Stimulated activated CD8-positive, alpha-beta memory T cell treated with anti-CD3 and anti-CD28 coated beads, Interleukin-15, amount 100 ng/mL, for 4 hours (primary cell): ENCODE measurements around the gene ROGDI.

Experiments
- DNase-seq, 2 donors: peaks; one replicate each; pipeline ENCODE4 v3.0.0-alpha.2; 2020; ENCODE audit warnings: low read depth in 2 of 2

Gene ROGDI

DNA sequence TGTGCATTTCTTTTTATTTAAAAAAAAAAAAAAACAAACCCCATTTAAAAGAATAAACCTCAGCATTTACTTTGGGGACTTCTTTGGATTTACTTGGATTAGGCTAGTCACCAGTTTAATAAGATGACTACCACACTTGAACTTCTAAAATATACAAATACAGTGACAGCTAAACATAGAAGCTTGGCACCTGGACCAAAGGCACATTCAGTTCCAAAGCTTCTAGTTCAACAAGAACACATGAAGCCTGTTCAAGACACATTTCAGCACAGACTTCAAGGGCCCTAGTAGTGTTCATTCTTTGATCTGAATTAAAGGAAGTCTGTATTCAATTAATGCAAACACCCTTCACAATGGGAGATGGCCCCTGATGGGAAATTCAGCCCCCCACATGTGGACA lies 11.6 kb upstream of the ROGDI start:
- DNase-seq, result no peak

DNA sequence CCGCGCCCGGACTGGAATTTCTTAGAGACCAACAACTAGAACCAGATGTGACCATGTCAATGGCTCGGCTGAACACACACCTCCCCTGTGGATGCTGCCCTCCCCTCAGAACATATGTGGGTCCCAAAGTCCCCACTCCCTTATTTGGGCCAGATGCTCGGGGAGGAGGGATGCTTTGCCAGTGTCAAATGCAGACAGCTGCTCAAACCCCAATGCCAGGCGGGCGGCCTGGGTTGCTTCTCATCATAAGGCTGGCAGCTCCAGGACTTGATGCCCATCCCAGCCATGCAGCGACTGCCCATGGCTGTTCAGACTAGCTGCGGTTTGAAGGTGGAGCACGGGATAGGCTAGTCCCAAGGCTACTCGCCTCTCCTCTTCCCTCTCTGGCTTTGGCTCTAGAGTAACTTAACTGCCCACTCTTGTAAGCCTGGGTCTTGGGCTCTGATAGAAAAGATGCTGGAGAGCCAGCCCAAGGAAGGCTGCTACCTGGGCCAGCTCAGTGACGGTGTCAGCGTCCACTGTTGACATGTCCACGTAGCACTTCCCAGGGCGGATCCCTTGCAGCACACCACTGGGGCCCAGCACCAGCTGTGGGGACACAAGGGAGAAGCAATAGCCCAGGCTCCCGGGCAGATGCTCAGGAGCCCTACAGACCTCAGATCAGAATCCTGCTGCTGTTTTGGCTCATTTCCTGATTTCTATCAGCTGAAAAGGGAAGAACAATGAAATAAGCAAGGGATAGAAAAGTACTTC lies 11.0 kb upstream of the ROGDI start:
- no peak for DNase-seq

DNA sequence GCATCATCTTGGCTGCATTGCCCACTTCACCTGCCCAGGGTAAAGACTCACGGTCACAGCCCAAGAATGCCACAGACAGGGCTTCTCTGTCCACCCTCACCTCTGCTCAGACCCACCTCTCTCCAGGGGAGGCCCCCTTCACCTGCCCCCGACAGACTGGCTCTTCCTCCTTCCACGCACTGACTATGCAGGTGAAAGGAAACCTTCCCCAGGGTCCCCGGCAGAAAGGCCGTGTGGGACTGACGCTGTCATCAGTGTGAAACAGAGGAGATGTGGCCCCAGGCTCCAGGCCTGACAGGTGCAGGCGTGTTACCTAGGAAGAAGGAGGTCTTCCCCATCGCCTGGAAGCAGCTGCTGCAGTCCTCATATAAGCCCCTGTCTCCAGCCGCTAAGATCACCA lies 9.3 kb upstream of the ROGDI start:
- no peak for DNase-seq

DNA sequence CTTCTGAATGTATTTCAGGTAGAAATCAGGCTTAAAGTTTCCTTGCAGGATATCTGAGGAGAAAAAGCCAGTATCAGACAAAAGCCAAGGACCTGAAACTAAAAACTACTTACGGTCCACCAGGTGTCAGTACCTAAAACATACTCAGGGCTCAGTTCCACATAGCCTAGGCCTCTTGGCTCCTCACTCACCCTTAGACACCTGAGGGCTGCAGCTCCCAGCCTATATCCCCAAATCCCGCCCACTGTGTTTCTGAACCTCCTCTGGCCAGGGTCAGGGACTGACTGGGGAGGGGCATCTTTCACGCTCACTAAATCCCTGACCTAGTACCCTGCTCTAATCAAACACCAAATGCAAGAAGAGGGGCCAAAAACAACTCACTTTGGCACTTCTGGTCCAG lies 8.8 kb upstream of the ROGDI start:
- no peak for DNase-seq

DNA sequence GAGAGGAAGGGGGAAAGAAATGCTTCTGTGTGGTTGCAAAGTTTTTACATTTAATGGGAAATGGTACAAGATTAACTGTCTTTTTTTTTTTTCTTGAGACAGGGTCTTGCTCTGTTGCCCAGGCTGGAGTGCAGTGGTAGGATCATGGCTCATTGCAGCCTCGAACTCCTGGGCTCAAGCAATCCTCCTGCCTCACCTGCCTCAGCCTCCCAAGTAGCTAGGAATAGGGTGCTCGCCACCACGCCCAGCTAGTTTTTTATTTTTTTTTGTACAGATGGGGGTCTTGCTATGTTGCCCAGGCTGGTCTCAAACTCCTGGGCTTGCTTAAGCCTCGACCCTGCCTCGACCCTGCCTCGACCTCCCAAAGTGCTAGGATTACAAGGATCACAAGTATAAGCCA lies 3.8 kb upstream of the ROGDI start:
- no peak for DNase-seq

DNA sequence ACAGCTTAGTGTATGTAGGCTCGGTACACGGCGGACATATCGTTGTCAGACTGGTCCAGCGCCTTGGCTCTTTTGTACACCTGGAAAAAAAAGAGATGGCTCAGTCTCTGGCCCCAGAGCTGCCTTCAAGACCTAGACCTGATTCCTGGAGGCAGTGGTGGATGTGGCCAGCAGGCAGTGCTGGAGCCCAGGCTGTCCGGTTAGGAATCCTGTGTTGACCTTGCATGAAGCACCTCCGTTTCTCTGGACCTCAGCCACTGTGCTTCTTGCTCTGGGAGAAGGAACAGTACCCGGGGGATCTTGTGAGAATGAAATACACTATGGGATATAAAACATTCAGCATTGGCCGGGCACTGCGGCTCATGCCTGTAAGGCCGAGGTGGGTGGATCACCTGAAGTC lies 2.8 kb upstream of the ROGDI start:
- DNase-seq, result no peak

DNA sequence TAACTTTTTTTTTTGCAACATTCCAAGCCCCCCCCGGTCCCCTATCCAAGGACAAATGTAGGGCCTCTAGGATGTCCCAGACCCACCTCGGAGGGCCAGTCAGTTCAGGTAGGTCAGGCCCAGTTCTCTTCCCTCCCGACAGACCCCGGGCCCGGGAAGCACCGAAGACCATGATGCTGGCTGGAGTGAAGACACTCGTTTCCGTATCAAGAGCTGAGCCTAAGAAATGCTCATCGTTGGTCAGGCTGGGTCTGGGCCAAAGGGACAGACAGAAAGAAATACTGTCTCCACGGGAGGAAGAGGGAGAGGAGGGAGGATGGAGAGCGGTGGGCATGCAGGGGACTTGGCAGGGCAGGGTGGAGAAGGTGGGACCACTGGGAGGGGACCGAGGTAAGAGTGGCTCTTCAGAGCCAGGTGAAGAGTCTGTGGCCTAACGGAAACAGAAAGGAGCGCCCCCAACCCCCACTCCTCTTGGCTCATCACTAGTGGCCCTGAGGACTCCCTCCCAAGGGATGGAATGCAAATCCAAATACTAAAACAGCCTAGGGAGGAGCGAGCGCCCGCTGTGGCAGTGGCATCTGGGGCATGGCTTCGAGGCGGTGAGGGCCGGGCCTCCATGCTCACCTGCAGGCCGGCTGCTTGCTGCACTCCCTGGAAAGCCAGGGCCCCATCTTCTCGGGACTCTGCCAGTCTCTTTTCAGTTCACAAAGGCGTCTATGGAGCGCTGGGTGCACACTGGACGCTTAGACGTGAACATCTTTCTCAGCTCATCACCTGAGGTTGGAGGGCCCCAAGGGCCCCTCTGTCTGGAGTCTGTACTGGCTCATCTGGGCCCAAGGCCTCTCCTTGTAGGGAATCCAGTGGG lies 1.7 kb upstream of the ROGDI start:
- no peak for DNase-seq

DNA sequence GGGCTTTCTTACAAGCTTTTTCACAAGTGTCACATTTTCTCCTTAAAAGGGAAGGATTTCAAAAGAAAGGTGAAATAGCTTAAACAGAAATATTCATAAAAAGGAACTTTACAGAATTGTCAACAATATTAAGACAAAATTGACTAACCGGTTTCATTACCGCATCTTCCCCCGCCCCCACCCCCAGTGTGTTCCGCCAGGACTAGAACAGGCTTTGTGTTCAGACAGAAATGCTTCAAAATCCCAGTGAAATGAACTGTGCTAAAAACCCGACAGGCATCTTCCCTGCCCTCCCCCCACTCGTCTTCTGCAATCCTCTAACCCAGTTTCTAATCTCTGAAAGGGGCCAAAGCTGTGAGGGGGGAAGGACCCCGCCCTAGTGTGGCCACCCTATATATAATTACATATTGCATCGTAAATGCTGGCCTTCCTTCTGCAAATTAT lies 990 bp upstream of the ROGDI start:
- no peak for DNase-seq

DNA sequence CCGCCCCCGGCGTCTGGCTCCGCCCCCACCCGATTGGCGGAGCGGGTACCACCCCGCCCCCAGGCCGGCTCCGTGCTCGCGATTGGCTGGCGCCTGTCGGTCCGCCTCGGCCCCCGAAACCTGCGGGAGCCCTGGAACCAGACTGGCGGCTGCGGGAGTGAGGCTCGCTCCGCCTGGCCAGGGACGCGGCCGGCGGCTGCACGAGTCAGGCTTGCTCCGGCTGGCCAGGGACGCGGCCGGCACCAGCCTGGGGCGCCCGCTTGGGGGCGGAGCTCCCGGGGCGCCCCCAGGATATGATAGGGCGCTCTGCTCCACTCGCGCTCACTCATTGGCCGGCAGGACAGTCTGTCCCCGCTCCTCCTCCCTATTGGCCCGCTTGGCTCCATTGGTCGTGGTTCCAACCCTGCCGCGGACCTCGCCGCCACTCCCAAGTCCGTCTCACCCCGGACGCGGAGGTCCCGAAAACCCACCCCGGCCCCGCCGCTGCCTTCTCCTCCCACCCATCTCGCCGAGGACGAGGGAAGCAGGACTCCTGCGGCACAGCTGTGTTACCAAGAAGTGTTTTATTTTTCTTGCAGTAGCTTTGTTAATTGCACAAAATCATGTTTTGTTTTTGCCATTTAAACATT lies 340 bp upstream of the ROGDI start:
- peak; percentile 71 to 79 for DNase-seq

DNA sequence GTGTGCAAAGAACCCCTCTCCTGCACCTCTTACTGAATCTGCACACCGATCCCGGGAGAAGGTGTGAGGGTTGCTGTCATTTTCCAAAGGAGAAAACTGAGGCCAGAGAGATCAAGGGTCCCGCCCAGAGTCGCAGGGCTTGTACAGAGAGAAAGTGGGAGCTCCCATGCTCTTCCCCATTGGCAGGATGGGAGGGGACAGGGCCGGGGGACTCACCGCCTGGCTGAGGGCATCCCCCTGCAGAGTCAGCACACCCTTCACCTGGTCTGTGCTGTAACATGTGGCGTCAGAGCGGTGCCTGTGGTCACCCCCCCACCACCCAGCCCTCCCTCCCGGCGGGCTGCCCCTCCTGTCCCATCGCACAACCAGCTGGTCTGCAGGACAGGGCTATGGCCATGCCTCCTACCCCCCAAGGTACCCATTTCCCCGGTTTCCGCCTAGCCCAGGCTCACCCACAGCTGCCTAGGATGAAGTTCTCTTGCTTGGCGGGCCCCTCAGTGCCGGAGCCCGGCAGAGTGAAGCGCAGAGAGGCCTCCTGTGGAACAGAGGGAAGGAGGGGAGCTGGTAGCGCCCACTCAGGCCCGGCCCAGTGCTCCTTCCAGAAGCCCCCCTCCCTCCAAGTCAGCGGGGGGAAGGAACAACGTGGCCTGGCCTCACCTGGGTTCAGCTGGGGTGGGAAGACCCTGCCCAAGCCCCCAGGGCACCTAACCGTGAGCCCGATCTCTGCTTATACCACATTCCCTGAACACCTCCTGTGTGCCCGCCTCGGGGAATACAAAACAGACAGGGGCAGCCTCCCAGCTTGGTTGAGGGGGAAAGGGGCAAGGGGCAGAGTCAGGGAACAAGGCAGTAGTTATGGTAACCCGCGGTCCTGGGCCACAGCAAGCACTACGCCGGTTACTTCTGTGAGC lies 1.1 kb downstream of the ROGDI start:
- DNase-seq, result no peak

DNA sequence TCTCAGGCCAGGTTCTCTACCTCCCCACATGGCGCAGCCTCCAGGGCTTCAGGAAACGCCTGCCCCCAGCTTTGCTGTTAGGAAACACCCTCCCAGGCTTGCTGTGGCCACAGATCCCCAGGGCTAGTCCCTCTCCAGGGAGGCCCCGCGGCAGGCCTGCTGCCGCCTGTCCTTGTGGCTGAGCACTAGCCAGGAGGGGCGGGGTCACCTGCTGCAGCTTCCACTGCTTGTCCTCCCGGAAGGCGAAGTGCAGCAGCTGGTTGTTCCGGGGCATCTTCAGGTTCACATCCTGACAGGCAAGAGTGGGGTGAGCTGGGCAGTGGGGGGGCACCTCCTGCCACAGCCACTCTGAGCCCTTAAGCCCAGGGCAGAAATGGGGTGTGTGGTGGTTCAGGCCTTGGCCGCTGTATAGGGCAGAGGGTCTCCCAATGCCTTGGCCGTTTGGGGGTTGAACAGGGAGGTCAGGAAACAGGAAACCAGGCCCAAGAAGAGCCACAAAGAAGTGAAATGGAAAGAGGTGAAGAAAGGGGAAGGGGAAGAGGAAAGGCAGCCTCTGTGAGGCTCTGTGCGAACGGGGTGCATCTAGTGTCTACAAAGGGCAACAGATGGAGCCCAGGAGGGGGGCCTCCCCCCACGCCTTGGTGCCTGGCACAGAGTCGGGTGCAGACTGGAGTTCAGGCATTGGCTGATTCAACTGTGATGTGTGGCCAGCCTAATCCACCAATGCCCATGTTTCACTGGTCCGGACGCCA lies 2.0 kb downstream of the ROGDI start:
- no peak for DNase-seq

DNA sequence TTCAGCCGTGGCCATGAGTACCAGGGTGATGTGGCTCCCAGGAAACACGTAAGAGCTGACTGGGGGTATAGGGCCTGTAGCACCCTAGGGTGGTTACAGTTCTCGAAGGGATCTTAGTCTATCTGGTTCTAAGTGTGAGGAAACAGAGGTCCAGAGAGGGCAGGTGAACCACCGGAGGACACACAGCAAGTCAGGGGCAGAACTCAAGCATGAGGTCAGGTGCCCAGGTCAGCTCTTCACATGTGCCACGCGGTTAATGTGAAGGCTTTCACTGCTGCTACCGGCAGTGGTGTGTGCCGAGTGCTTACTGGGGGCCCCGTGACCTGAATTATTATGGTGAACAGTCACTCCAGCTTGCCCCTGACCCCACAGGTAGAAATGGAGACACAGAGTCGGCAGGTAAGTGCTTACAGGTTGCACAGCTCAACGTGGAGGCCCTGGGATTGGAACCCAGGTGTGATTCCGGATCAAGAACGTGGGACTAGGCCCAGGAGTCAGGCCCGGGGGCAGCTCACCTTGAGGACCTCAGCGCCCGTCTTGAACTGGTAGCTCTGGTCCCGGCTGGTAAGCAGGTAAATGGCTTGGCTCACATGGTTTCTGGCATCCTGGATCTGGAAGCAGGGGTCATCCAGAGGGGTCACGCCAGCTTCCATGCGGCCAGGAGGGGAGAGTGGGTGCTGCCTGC lies 3.1 kb downstream of the ROGDI start:
- no peak for DNase-seq

DNA sequence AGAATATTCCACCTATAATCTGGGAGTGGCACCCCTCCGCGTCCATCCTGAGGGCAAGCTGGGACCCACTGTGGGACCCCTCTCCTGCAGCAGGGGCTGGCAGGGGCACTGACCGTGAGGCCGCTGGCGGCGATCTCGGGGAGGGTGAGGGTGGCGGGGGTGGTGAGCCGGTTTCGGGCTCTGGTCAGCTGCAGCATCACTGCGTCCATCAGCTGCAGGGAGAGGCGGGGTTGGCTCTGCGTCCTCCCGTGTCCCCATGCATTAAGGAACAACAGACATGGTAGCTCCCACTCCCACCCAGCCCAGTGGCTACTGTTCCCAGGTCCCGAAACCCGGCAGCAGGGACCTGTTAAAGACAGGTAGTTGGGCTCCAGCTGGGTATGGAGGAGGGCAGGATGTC lies 4.0 kb downstream of the ROGDI start:
- DNase-seq, result no peak

DNA sequence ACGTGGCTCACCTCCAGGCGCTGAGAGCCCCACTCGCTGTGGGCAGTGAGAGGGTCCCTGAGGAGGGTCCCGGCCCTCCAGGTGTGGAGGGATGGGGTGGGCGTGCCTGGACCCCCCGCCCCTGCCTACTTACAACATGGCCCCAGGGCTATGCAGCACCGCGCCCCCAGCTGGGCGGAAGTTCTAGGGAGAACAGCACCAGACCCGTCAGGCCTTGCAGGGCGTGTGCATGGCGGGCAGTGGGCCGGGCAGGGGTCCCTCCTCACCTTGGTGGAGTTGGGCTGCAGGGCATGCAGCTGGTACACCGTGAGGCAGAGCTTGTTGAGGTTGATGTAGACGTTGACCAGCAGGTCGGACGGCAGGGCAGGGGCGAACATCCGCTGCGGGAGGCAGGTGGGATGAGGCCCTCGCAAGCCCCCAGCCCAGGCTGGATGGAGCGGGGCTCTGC lies 4.6 kb downstream of the ROGDI start:
- no peak for DNase-seq

DNA sequence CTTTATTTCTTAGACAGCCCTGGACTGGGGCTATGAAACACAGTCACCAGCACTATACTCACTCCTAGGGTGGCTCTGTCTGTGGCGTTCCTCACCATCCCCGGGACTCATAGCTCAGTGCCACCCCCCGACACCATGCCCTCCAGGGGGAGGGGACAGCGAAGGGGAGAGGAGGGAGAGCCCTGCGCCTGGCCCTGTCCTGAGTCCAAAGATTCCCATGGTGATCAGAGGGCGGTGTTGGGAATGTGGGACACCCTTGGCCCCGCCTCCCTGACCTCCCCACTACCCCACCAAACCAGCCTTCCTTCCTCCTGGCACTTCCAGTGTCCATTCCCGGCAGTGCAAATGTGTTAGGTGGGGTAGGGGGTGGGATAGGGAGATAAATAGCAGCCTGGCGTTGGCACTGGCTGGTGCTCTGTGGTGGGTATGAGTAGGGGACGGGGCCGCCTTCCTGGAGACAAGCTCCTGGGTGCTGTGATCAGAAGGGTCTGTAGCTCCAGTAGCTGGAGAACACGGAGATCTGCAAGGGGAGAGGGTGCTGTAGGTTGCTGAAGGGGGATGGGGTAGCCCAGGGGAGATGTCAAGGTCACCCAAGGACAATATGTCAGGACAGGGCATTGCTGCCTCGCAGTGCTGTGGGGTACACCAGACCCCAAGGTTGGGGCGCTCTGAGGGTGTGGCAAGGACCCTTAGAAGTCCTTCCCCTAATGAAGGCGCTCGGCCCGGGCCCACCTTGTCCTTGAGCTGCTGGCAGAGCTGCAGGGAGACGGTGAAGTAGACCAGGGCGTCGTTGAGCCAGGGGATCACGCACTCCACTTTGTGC lies 5.2 kb downstream of the ROGDI start:
- DNase-seq, result no peak

DNA sequence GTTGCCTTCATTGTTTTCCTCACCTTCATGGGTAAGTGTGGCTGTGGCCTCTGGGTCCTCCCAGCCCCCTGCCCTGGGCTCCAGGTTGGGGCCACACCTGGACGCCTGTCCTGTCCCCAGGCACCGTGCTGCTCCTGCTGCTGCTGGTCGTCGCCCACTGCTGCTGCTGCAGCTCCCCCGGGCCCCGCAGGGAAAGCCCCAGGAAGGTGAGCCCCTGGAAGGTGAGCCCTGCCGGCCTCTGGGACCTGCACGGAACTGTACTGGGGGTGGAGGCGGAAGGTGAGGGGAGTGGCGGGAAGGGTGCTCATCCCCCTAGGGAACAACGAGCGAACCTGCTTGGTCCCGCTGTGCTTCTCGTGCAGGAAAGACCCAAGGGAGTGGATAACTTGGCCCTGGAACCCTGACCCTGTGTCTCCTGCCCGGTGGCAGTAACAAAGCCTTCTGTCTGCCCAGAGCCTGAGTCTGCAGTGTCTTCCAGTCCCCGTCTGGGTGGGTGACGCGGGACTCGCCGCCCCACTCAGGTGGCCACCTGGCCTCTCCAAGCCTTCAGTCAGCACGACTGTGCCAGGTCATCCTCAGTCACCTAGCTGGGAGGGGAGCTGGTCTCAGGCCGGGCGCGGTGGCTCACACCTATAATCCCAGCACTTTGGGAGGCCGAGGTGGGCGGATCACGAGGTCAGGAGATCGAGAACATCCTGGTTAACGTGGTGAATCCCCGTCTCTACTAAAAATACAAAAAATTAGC lies 6.4 kb downstream of the ROGDI start:
- no peak for DNase-seq

DNA sequence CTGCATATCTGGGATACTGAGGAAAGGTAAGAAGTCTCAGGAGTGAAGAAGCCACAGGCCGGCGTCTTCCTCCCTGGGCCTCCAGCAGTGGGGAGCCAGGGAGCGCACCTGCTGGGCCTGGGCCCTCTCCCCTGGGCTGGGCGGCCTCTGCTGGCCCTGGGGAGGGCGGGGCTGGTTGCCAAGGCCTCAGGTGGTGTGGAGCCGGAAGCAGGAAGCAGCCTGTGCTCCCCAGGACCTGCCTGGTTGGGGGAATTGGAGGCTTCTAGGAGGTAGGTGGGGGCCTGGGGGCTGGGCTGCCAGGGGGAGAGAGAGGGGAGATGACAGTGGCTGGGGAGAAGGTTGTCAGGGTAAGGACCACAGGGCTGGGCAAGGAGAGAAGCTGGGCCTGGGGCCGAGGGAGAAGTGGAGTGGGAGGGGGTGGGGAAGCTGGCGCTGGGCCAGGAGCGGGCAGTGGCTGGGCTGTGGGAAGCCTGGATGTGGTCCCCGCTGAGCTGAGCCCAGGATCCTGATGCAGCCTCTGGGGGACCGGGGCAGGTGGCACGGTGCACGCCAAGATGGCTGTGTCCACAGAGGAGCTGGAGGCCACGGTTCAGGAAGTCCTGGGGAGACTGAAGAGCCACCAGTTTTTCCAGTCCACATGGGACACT lies 7.1 kb downstream of the ROGDI start, which contains the start of gene SMIM22:
Gene SMIM22, plus strand, starts transcription at position 189 of the 647 bp plus-strand sequence. Its CDS starts 366 bp downstream, at position 555.
- no peak for DNase-seq

DNA sequence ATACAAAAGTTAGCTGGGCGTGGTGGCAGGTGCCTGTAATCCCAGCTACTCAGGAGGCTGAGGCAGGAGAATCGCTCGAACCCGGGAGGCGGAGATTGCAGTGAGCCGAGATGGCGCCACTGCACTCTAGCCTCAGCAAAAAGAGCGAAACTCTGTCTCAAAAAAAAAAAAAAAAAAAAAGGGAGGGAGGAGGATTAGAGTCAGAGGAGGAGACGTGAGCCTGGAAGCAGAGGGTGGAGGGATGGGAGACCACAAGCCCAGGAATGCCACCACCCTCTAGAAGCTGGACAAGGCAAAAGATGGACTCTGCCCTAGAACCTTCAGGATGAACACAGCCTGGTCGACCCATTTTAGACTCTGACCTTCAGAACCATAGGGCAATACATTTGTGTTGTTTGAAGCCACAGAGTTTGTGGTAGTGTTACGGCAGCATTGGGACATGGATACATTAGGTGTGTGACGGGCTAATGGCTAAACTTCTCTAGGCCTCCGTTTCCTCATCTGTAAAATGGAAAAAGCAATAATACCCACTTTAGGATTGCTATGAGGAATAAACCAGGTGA lies 9.4 kb downstream of the ROGDI start:
- DNase-seq, result no peak
